HCT116 (cell line): ENCODE results near the gene DOK1.

Experiments used
- CEBPB ChIP-seq: IDR thresholded peaks from 2 replicates; pipeline ENCODE4 v1.6.1; 2012; ENCODE audit warnings: low read depth
- EZH2 ChIP-seq: fragments of 200-600 bp; sonication (generic); IDR thresholded peaks from 2 replicates; pipeline ENCODE4 v1.6.1; 2017; ENCODE audit warnings: antibody characterized with exemption, mixed run types
- EZH2phosphoT487 ChIP-seq: fragments of 200-600 bp; IDR thresholded peaks from 2 replicates; pipeline ENCODE4 v1.6.1; 2018; ENCODE audit warnings: antibody characterized with exemption, borderline replicate concordance
- POLR2A ChIP-seq: IDR thresholded peaks from 2 replicates; pipeline ENCODE4 v1.7.0; 2011; ENCODE audit warnings: borderline replicate concordance; ENCODE audit not compliant: insufficient read depth, insufficient read length; ENCODE audit errors: extremely low read depth
- RAD21 ChIP-seq: IDR thresholded peaks from 2 replicates; pipeline ENCODE4 v1.6.1; 2012; ENCODE audit warnings: low read depth, mild to moderate bottlenecking
- SIN3A ChIP-seq: IDR thresholded peaks from 2 replicates; pipeline ENCODE4 v1.6.1; 2012; ENCODE audit warnings: low read depth
- ZFX ChIP-seq: fragments of 450-650 bp; IDR thresholded peaks from 2 replicates; pipeline ENCODE4 v1.6.1; 2017
- TF ChIP-seq, protein P1 (sequence below), 3 experiments: fragments of 200-600 bp in 1 of 3; sonication (generic) in 1 of 3; IDR thresholded peaks in 2 of 3; conservative IDR thresholded peaks in 1 of 3; 2 replicates each; pipeline ENCODE4 v1.5.1; 2012 to 2017; ENCODE audit warnings: low read depth in 2 of 3, low read length in 2 of 3, antibody characterized with exemption in 1 of 3, borderline replicate concordance in 1 of 3, control low read depth in 1 of 3, mild to moderate bottlenecking in 1 of 3, mixed read lengths in 1 of 3, mixed run types in 1 of 3, moderate library complexity in 1 of 3; ENCODE audit not compliant: insufficient read depth in 1 of 3

DNA sequence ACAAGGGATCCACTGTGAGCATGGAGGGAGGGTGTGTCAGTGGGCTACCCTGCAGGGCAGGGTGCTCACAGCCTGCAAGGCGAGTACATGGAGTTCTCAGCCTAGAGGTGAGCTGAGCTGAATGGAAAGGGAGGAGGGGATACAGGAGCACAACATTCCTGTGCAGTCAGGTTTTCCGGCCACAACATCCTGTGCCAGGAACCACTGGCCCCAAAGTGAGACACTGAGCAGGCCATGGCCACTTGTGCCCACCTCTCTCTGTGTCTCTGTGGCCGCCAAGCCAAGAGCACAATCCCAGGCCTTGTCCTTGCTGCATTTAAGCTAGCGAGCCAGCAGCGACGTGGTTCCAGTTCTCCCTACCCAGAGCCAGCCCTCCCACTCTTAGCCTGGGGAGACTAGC lies 6.1 kb downstream of the DOK1 start:
- TF ChIP-seq, protein P1, sequence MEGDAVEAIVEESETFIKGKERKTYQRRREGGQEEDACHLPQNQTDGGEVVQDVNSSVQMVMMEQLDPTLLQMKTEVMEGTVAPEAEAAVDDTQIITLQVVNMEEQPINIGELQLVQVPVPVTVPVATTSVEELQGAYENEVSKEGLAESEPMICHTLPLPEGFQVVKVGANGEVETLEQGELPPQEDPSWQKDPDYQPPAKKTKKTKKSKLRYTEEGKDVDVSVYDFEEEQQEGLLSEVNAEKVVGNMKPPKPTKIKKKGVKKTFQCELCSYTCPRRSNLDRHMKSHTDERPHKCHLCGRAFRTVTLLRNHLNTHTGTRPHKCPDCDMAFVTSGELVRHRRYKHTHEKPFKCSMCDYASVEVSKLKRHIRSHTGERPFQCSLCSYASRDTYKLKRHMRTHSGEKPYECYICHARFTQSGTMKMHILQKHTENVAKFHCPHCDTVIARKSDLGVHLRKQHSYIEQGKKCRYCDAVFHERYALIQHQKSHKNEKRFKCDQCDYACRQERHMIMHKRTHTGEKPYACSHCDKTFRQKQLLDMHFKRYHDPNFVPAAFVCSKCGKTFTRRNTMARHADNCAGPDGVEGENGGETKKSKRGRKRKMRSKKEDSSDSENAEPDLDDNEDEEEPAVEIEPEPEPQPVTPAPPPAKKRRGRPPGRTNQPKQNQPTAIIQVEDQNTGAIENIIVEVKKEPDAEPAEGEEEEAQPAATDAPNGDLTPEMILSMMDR (IDR thresholded peaks at IDR 0.05 in 2 of 3, conservative IDR thresholded peaks at IDR 0.05 in 1 of 3; ENCODE audit: borderline replicate concordance in 1 of 3, insufficient read depth in 1 of 3, low read depth in 2 of 3, low read length in 2 of 3): no peak
- TF ChIP-seq ZFX: no peak
- TF ChIP-seq POLR2A: no peak
- TF ChIP-seq CEBPB: no peak
- TF ChIP-seq EZH2: no peak
- no peak for TF ChIP-seq RAD21
- no peak for TF ChIP-seq SIN3A
- no peak for TF ChIP-seq EZH2phosphoT487
